Transverse colon (tissue), 3 donors: ENCODE results near the gene MAN2A1.

Source experiments
- EP300 ChIP-seq: sonication (generic); formaldehyde crosslinking; IDR thresholded peaks from one replicate; pipeline ENCODE4 v1.6.1; 2017; ENCODE audit warnings: antibody characterized with exemption, low read depth
- POLR2A ChIP-seq: fragments of 450-650 bp; IDR thresholded peaks from one replicate; pipeline ENCODE4 v1.6.1; 2016; ENCODE audit warnings: antibody characterized with exemption, mild to moderate bottlenecking, moderate library complexity
- TF ChIP-seq, protein P1 (sequence below), 5 experiments: fragments of 200-600 bp in 3 of 5; fragments of 450-650 bp in 2 of 5; sonication (generic) in 3 of 5; IDR thresholded peaks; 1 replicate in 2 of 5; 2 replicates in 3 of 5; pipeline ENCODE4 v1.5.1; 2016 to 2017; ENCODE audit warnings: antibody characterized with exemption in 5 of 5, inconsistent platforms in 3 of 5, mild to moderate bottlenecking in 2 of 5, moderate library complexity in 1 of 5

DNA sequence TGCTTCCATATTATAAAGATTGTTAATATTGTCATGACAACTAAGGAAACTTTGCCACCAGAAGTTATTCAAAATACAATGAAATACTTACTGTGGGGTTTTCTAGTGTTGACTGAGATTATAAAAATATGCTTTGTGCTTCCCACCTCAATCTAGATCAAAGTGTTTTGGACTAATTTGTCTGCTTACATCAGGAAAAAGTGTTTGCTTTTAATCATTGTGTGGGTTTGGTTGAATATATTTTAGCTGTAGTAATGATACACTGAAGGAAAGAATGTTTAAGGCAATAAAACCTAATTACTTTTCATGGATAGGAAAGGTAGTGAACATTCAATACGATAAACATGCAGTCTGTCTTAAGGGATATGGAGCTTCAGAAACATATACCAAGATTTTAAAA is 29.8 kb upstream of the MAN2A1 start:
- TF ChIP-seq, protein P1, sequence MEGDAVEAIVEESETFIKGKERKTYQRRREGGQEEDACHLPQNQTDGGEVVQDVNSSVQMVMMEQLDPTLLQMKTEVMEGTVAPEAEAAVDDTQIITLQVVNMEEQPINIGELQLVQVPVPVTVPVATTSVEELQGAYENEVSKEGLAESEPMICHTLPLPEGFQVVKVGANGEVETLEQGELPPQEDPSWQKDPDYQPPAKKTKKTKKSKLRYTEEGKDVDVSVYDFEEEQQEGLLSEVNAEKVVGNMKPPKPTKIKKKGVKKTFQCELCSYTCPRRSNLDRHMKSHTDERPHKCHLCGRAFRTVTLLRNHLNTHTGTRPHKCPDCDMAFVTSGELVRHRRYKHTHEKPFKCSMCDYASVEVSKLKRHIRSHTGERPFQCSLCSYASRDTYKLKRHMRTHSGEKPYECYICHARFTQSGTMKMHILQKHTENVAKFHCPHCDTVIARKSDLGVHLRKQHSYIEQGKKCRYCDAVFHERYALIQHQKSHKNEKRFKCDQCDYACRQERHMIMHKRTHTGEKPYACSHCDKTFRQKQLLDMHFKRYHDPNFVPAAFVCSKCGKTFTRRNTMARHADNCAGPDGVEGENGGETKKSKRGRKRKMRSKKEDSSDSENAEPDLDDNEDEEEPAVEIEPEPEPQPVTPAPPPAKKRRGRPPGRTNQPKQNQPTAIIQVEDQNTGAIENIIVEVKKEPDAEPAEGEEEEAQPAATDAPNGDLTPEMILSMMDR (IDR thresholded peaks at IDR 0.05), result no peak
- TF ChIP-seq EP300, result no peak
- no peak for TF ChIP-seq POLR2A
